ENCODE results near the gene TNFSF10. TPM values are rescaled to one million over a fixed set of nuclear protein-coding genes. Genes with fewer than 3 reads are reported as not detected.

TNFSF10 gene
- total and polyA plus RNA-seq, 4 donors = 5.2 to 19.1 (median 9.3) TPM

- Histone ChIP-seq H3K27ac (ENCODE audit: low read depth, low read length) (no peak overlapping the region), H3K36me3 (ENCODE audit: control insufficient read depth, insufficient read depth, low read length) (no peaks in the 10 kb centered on the region), H3K27me3 (ENCODE audit: control insufficient read depth, insufficient read depth, low read length) (no peaks in the 10 kb centered on the region), H3K4me3 (ENCODE audit: low read depth, low read length) (no peak overlapping the region), H3K4me1 (ENCODE audit: control insufficient read depth, insufficient read depth, low read length) (no peaks in the 10 kb centered on the region), H3K9me3 (ENCODE audit: control insufficient read depth, insufficient read depth, low read length) (no peaks in the 10 kb centered on the region)
- 83% methylated on average over 1 of the region's 3 CpGs for WGBS (ENCODE audit: insufficient coverage)
- DNase-seq (ENCODE audit: low read depth in 4 of 6, low spot score in 6 of 6) = no peak
Observed at GRCh38 chr3:172546105-172546504, 22.9 kb upstream of the TNFSF10 start.

GRCh38 chr3:172544404-172544803 is 21.2 kb upstream of the TNFSF10 start:
- Histone ChIP-seq H3K4me1 (ENCODE audit: control insufficient read depth, insufficient read depth, low read length) (no peaks in the 10 kb centered on the region), H3K36me3 (ENCODE audit: control insufficient read depth, insufficient read depth, low read length) (no peaks in the 10 kb centered on the region), H3K4me3 (ENCODE audit: low read depth, low read length) (no peak overlapping the region), H3K27me3 (ENCODE audit: control insufficient read depth, insufficient read depth, low read length) (no peaks in the 10 kb centered on the region), H3K9me3 (ENCODE audit: control insufficient read depth, insufficient read depth, low read length) (no peaks in the 10 kb centered on the region), H3K27ac (ENCODE audit: low read depth, low read length) (no peak overlapping the region)
- no CpG with 5 or more reads among the region's 2 CpGs for WGBS (ENCODE audit: insufficient coverage)
- peak in 1 of 6 donors; percentile 17 for DNase-seq (ENCODE audit: low read depth in 4 of 6, low spot score in 6 of 6)

GRCh38 chr3:172543884-172544283 is 20.7 kb upstream of the TNFSF10 start:
- no peak overlapping the region for H3K4me3 ChIP-seq (ENCODE audit: low read depth, low read length)
- no peak overlapping the region for H3K27ac ChIP-seq (ENCODE audit: low read depth, low read length)
- DNase-seq (ENCODE audit: low read depth in 4 of 6, low spot score in 6 of 6) = no peak
- H3K27me3 ChIP-seq (ENCODE audit: control insufficient read depth, insufficient read depth, low read length) = no peaks in the 10 kb centered on the region
- no peaks in the 10 kb centered on the region for H3K9me3 ChIP-seq (ENCODE audit: control insufficient read depth, insufficient read depth, low read length)
- no peaks in the 10 kb centered on the region for H3K4me1 ChIP-seq (ENCODE audit: control insufficient read depth, insufficient read depth, low read length)
- no CpG with 5 or more reads among the region's 2 CpGs for WGBS (ENCODE audit: insufficient coverage)
- no peaks in the 10 kb centered on the region for H3K36me3 ChIP-seq (ENCODE audit: control insufficient read depth, insufficient read depth, low read length)

DNA sequence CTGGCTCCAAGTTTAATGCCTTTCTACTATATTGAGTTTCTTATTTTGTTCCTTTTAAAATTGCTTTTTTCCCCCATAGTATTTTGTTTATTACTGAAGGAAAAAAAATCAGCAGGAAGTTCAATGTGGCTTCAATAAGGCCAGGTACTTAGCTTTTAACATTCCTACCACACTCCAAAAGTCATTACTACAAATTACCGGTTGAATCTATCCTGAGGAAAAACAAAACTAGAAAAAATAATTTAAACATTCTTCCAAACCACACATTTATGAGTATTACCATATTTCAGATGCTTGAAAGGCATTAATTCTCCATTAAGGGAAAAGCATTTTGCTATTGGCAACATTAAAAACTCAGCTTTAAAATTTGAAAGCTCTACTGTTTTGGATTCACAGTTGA is 20.2 kb upstream of the TNFSF10 start:
- no peaks in the 10 kb centered on the region for H3K27me3 ChIP-seq (ENCODE audit: control insufficient read depth, insufficient read depth, low read length)
- no peaks in the 10 kb centered on the region for H3K36me3 ChIP-seq (ENCODE audit: control insufficient read depth, insufficient read depth, low read length)
- no peaks in the 10 kb centered on the region for H3K4me1 ChIP-seq (ENCODE audit: control insufficient read depth, insufficient read depth, low read length)
- peak in 1 of 6 donors; percentile 63 for DNase-seq (ENCODE audit: low read depth in 4 of 6, low spot score in 6 of 6)
- H3K9me3 ChIP-seq (ENCODE audit: control insufficient read depth, insufficient read depth, low read length) = no peaks in the 10 kb centered on the region
- H3K27ac ChIP-seq (ENCODE audit: low read depth, low read length) = no peak overlapping the region
- H3K4me3 ChIP-seq (ENCODE audit: low read depth, low read length) = no peak overlapping the region
- WGBS (ENCODE audit: insufficient coverage) = no CpG with 5 or more reads among the region's 1 CpG

DNA sequence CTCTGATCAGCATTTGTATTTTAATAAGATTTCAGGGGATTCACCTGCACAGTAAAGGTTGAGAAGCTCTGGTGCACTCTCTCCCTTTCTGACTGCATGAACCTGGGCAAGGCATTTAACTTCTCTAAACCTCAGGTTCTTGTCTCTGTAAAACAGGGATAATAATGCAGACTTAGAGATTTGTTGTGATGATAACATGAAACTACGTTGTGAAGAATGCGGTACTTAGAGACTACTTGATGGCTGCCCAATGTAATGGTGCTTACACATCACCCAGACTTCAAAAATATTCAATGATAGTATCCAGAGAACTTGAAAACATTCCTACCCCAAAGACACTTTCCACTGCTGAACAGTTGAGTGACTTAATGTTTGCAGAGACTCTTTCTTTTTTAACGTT is 19.8 kb upstream of the TNFSF10 start:
- no peaks in the 10 kb centered on the region for H3K36me3 ChIP-seq (ENCODE audit: control insufficient read depth, insufficient read depth, low read length)
- no peak for DNase-seq (ENCODE audit: low read depth in 4 of 6, low spot score in 6 of 6)
- H3K27ac ChIP-seq (ENCODE audit: low read depth, low read length) = no peak overlapping the region
- WGBS (ENCODE audit: insufficient coverage) = no CpG with 5 or more reads among the region's 3 CpGs
- no peak overlapping the region for H3K4me3 ChIP-seq (ENCODE audit: low read depth, low read length)
- H3K27me3 ChIP-seq (ENCODE audit: control insufficient read depth, insufficient read depth, low read length) = no peaks in the 10 kb centered on the region
- H3K4me1 ChIP-seq (ENCODE audit: control insufficient read depth, insufficient read depth, low read length) = no peaks in the 10 kb centered on the region
- H3K9me3 ChIP-seq (ENCODE audit: control insufficient read depth, insufficient read depth, low read length) = no peaks in the 10 kb centered on the region

DNA sequence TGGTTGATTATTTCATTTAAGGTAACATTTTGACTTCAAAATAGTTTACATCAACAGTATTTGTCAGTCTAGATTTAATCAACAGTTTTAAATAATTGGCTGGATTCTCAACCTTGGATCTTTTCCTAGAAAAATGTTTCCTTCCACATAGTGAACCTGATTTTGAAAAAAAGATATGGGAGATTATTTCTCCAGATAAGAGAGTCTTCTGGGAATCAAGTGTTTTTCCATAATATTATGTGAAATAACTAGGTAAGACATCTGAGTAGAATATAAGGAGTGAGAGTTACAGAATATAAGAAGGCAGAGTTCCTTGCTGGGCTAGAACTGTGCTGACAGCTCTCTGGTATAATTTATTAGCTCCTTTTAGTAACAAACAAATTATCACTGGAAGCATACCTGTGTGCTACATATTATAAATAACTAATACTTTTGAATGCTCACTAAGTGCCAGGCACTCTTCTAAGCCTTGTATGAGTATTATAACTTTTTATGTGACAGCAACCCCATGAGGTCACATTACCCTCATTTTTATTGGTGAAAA is 18.8 kb upstream of the TNFSF10 start:
- no peaks in the 10 kb centered on the region for H3K27me3 ChIP-seq (ENCODE audit: control insufficient read depth, insufficient read depth, low read length)
- no peak for DNase-seq (ENCODE audit: low read depth in 4 of 6, low spot score in 6 of 6)
- no peak overlapping the region for H3K4me3 ChIP-seq (ENCODE audit: low read depth, low read length)
- H3K36me3 ChIP-seq (ENCODE audit: control insufficient read depth, insufficient read depth, low read length) = no peaks in the 10 kb centered on the region
- no peaks in the 10 kb centered on the region for H3K9me3 ChIP-seq (ENCODE audit: control insufficient read depth, insufficient read depth, low read length)
- no peaks in the 10 kb centered on the region for H3K4me1 ChIP-seq (ENCODE audit: control insufficient read depth, insufficient read depth, low read length)
- H3K27ac ChIP-seq (ENCODE audit: low read depth, low read length) = no peak overlapping the region

DNA sequence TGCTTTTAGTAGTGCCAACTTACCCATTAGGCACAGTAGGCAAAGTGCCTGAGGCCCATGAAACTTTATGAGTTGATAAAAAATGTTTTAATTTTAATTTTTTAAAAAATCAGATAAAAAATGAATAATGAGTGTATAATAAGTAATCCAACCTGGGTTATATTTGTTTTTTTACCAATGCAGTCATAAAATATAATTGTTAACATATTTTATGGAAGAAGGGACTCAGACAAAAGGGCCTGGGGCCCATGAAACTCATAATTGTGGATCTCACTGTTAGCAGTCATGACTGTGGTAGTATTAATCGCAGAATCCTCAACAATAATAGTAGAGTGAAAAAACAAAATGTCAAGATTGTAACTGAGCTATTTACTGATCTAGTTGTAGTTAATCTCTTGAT is 16.8 kb upstream of the TNFSF10 start:
- DNase-seq (ENCODE audit: low read depth in 4 of 6, low spot score in 6 of 6) = no peak
- H3K9me3 ChIP-seq (ENCODE audit: control insufficient read depth, insufficient read depth, low read length) = no peaks in the 10 kb centered on the region
- H3K36me3 ChIP-seq (ENCODE audit: control insufficient read depth, insufficient read depth, low read length) = no peaks in the 10 kb centered on the region
- H3K27ac ChIP-seq (ENCODE audit: low read depth, low read length) = no peak overlapping the region
- no peaks in the 10 kb centered on the region for H3K27me3 ChIP-seq (ENCODE audit: control insufficient read depth, insufficient read depth, low read length)
- no CpG with 5 or more reads among the region's 1 CpG for WGBS (ENCODE audit: insufficient coverage)
- no peak overlapping the region for H3K4me3 ChIP-seq (ENCODE audit: low read depth, low read length)
- H3K4me1 ChIP-seq (ENCODE audit: control insufficient read depth, insufficient read depth, low read length) = no peaks in the 10 kb centered on the region

GRCh38 chr3:172539273-172539672 is 16.0 kb upstream of the TNFSF10 start:
- no peaks in the 10 kb centered on the region for H3K36me3 ChIP-seq (ENCODE audit: control insufficient read depth, insufficient read depth, low read length)

DNA sequence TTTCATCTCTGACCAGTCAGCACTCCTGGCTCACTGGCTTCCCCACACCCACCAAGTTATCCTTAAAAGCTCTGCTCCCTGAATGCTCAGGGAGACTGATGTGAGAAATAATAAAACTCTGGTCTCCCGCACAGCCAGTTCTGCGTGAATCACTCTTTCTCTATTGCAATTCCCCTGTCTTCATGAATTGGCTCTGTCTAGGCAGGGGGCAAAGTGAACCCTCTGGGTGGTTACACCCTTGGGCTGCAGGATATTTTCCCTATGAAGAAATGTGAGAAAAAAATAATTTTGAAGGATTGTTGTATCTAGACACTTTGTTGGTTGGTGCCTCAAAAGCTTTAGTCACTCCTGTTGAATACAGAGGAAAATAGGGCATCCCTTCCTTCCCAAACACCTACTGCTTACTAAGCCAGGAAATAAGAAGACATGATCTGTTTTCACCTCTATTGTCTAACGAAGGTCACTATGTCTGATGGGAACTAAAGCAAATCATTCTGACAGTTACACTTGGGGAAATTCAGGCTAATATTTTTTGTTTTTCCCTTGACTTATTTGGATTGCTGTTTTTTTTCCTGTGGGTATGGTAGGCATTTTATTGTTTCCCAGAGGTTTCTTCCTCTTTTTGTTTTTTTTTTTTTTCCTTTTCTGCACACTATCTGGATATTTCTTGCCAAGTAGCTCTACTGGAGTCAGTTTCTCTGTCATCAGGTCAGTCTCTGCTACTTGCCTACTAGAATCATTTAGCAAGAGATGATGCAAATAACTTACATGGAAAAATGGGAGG is 15.3 kb upstream of the TNFSF10 start:
- Histone ChIP-seq H3K36me3 (ENCODE audit: control insufficient read depth, insufficient read depth, low read length) (no peaks in the 10 kb centered on the region), H3K4me1 (ENCODE audit: control insufficient read depth, insufficient read depth, low read length) (no peaks in the 10 kb centered on the region), H3K27me3 (ENCODE audit: control insufficient read depth, insufficient read depth, low read length) (no peaks in the 10 kb centered on the region), H3K9me3 (ENCODE audit: control insufficient read depth, insufficient read depth, low read length) (no peaks in the 10 kb centered on the region), H3K27ac (ENCODE audit: low read depth, low read length) (no peak overlapping the region), H3K4me3 (ENCODE audit: low read depth, low read length) (no peak overlapping the region)
- no peak for DNase-seq (ENCODE audit: low read depth in 4 of 6, low spot score in 6 of 6)
- 92% methylated on average over 2 of the region's 3 CpGs for WGBS (ENCODE audit: insufficient coverage)

More at GRCh38 chr3:172539273-172539672, 16.0 kb upstream of the TNFSF10 start:
- H3K27me3 ChIP-seq (ENCODE audit: control insufficient read depth, insufficient read depth, low read length) = no peaks in the 10 kb centered on the region
- H3K4me1 ChIP-seq (ENCODE audit: control insufficient read depth, insufficient read depth, low read length) = no peaks in the 10 kb centered on the region
- H3K27ac ChIP-seq (ENCODE audit: low read depth, low read length) = no peak overlapping the region
- WGBS (ENCODE audit: insufficient coverage) = 95% methylated on average over 2 of the region's 4 CpGs
- no peak for DNase-seq (ENCODE audit: low read depth in 4 of 6, low spot score in 6 of 6)
- no peaks in the 10 kb centered on the region for H3K9me3 ChIP-seq (ENCODE audit: control insufficient read depth, insufficient read depth, low read length)
- H3K4me3 ChIP-seq (ENCODE audit: low read depth, low read length) = no peak overlapping the region

DNA sequence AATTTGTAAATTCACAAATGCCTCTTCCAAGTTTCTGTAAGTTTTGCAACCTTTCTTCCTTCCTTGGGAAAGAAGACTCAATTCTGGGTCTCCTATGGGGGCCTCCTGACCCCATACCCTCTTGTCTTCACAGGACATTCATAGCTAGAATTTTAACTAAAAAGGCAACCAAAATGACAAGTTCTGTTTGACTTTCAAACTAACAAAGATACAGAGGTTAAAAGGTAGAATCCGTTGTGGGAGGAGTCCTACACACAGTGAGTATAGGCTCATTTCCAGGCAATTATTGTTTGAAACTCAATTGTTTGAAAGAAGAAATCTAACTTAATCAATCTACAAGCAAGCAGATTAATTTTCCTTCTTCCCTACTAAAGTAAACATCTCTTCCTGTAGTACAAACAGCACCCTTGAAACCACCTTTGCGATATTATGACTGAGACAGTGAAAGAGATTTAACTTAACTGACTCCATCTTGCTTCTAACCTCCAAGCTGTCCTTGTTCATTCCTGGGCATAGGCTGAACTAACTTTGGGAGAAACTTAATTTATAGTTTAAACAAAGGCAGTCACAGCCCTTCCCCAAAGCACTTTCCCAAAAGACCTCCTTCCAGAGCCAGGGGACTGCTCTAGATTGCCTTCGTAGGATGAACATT is 14.4 kb upstream of the TNFSF10 start:
- no peaks in the 10 kb centered on the region for H3K27me3 ChIP-seq (ENCODE audit: control insufficient read depth, insufficient read depth, low read length)
- 80% methylated on average over 1 of the region's 3 CpGs for WGBS (ENCODE audit: insufficient coverage)
- no peaks in the 10 kb centered on the region for H3K36me3 ChIP-seq (ENCODE audit: control insufficient read depth, insufficient read depth, low read length)
- H3K9me3 ChIP-seq (ENCODE audit: control insufficient read depth, insufficient read depth, low read length) = no peaks in the 10 kb centered on the region
- no peaks in the 10 kb centered on the region for H3K4me1 ChIP-seq (ENCODE audit: control insufficient read depth, insufficient read depth, low read length)
- no peak overlapping the region for H3K27ac ChIP-seq (ENCODE audit: low read depth, low read length)
- no peak for DNase-seq (ENCODE audit: low read depth in 4 of 6, low spot score in 6 of 6)
- H3K4me3 ChIP-seq (ENCODE audit: low read depth, low read length) = no peak overlapping the region
